Dermis microvascular lymphatic vessel endothelial cell (primary cell): Measurements from ENCODE around the gene ZNF536. TPM values are rescaled to one million over a fixed set of nuclear protein-coding genes. Genes with fewer than 3 reads are reported as not detected.

ENCODE experiments used
- DNase-seq, 2 donors: peaks; one replicate each; pipeline versions ENCODE4 v3.0.0 to v3.0.0-alpha.2; 2010; ENCODE audit warnings: low read depth in 2 of 2
- total RNA-seq: library from RNA; depleted of rRNA; stranded (reverse); fragments of >200 nt; gene quantifications from 2 replicates; pipeline ENCODE4 v1.2.1, GENCODE V29; 2014

The ZNF536 gene
- total RNA-seq, 1 donor from 2014 or later: not detected

DNA sequence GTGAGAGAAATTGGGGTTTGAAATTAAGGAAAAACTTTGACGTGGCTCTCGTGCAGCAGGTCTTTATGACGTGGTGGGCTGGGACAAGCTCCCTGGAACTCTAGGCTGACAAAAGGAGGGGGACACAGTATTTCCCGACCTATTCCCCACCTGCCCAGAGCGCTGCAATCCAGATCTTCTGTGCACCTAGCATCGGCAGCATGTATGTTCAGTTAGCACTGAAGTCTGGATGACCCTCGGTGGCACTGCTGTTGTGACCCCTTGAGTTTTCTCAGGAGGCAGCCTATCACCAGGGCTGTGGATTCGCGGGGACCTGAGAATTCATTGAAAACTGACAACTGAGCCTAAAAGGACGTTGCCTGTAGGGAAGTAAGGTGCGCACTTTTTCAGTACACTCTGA, 9.1 kb upstream of the ZNF536 start:
- no peak for DNase-seq

DNA sequence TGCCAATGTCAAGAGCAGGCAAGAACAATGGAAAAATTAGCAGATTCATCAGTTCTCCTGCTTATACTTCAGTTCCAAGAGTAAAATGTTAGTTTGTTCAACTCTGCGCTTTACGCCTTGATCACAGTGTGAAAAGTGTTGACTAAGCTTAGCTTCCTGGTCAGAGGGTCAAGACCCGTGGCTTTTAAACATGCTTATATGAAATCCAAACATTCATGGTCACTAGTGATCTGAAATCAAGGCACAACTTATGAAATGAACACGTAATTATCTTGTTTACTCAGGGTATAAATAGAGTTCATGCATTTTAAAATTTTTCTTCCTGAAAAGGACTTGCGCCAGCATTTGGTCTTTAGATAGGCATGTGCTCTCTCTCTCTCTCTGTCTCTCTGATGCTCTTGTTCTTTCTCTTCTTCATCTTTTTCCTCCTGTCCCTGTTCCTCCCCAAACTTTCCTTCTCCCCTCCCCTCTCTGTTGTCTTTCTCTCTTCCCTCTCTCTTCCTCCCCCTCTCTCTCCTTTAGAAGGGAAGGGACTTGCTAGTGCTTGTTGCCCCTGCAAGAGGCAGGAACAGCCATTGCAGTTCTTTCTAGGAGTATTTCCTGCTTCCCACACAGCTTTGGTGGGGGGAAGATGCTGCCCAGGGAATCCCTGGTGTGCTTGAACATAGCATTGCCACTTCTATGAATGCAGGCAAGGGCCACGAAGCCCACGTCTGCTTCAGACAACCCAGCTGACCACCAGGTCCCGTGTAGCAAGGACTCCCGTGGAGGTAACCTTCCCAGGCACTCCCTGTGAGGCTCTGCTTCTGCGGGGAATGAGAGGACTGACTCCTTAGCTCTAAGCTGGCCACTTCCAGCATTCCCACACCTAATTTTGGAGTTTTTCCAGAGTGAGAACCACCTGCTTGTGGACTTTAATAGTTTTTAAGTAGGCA, 7.1 kb upstream of the ZNF536 start:
- no peak for DNase-seq

DNA sequence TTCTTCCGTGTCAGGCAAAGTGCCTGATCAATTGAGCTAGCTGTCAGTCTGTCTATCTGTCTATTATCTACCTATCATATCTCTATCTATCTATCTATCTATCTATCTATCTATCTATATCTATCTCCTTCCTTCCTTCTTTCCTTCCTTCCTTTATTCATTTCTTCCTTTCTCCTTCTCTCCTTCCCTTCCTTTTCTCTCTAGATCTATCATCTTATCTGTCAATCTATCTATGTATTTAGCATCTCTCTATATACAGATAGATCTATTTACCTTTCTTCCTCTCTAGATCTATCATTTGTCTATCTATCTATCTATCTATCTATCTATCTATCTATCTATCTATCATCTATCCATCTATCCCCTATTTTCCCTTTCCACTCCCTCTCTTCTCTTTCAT, 5.9 kb upstream of the ZNF536 start:
- no peak for DNase-seq

DNA sequence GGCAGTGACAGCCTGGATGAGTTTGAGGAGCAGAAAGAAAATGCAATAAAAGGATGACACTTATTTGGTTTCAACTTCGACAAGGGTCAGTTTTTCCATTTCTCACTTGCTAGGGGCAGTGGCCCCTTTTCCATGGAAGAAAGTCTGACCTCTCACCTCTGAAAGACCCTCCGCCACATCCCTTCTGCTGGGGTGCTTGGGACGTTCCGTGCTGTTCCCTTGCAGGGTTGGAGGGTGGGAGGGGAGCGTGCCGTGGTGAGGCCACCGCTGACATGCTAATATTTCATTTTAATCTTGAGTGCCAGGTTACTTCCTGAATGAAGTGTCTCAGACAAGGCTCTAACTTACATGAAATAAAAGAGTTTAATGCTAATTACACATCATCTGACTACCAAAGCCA, 5.2 kb upstream of the ZNF536 start:
- DNase-seq: no peak

DNA sequence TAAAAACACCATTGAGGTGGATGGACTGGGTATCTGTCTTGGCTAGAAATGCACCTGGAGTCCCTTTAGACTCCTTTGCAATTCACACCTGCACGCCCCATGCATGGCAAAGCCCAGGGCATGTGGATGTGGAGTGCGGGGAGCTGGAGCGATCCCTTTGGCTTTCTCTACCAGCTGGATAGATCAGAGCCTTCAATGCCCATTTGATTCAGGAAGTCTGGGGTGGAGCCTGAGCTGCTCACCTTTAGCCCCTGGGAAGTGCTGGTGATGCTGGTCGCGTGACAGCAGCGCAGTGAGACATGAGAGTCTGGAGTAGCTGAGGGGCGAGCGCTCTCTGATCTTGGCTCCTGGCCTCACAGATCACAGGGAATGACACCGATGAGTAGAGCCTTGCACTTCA, 4.8 kb upstream of the ZNF536 start:
- DNase-seq: no peak

DNA sequence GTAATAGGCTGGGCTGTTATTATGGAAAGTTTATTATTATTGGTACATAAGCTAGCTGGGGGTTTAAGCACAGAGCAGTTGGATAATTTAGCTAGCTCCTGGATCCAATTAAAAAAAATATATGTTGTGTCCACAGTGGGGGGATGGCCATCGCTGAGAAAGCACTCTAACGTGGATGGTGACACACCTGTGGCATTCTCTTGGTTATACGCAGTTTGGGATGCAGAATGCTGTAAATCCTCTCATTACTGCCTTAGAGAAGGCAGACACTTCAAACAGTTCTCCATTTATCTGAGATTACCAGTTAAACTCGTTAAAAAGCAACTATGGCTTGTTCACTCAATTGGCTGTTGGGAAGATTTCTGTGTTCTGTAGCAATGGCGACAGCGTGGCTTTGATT, 2.4 kb upstream of the ZNF536 start:
- no peak for DNase-seq

DNA sequence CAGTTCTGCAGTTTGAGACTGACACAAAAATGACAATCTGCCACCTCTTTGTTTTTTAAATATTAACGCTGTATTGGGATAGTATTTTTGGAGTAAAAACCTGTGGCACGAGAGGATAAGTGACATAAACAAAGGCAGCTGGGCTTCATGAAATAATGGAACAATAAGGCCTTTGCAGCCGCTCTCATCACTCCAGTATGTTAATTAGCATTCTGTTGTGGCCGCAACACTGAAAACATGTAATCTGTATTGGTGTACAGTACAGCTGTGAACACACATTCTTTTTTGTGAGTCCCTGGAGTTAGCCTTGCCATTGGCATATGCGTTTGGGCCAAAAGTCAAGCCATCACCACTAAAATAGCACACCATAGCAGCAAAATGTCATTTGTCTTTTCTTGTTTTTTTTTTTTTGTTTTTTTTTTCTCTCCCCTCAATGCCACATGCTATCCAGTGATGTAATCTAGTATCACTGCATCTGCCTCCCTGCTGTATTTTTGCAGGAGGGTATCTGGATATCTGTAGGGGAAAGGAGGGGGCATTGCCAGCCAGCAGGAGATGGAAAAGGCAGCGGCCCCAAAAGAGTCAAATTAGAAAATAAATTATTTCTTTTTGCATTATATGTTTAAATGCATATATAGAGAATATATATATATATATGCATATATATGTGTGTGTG, 885 bp upstream of the ZNF536 start:
- no peak for DNase-seq

DNA sequence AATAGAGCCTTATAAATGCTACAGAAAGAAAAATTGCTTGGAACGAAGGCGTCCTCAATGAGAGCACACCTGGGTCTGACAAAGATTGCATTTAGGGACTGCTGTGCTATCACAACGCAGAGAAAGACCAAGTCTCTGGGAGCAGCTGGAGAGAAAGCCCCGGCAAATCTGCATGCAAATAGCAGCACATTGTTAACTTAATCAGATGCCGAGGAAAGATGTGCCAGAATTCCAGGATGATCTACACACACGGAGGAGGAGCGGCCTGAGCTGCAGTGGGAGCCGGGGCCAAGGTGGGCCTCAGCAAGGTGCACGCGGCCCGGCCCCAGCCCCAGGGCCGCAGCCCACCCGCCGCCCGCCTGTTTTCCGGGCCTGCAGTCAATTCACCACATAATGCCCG, 1.4 kb downstream of the ZNF536 start:
- no peak for DNase-seq

DNA sequence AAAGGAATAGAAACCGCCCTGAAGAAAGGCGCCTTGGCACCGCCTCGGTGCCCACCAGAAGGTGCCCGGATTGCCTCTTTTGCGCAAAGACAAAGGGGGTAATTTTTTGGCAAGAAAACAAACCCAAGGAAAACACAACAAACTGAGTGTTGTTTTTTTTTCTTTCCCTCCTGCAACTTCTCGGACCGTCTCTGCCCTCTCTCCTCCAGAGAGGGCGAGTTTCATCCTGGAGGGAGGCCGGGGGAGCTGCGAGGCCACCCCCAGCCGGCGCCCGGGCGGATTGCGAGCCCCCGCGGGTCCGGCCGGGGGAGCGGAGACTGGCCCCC, 2.3 kb downstream of the ZNF536 start:
- no peak for DNase-seq

DNA sequence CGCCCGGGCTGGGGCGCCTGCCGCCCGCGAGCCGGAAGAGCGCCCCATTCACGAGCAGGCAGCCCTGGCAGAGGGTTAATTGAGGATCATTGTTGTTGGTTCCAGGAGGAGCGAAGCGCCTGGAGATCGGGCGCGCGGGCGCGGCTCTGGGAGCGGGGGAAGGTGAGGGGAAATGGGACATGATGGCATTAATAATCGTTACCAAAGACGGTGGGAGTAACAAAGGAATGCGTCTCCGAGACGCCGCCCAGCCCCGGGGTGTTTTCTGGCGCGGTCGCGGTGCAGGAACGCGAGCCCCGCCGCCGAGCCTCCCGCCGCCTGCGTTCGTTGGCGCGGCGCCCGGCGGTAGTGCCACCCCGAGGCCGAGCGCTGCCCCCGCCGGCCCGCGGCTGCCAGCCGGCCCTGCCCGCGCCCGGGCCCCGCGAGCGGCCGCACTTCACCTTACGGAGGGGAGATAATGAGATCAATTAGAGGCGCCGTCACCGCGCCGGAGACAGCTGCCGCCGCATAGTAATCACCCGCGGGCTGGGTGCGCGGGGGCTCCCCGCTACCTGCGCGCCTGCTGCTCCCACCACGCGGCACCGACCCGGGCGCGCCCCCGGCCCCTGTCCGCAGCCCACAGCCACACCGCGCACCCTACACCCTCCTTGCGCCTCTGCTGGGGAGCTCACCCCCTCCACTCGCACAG, 2.8 kb downstream of the ZNF536 start:
- no peak for DNase-seq

DNA sequence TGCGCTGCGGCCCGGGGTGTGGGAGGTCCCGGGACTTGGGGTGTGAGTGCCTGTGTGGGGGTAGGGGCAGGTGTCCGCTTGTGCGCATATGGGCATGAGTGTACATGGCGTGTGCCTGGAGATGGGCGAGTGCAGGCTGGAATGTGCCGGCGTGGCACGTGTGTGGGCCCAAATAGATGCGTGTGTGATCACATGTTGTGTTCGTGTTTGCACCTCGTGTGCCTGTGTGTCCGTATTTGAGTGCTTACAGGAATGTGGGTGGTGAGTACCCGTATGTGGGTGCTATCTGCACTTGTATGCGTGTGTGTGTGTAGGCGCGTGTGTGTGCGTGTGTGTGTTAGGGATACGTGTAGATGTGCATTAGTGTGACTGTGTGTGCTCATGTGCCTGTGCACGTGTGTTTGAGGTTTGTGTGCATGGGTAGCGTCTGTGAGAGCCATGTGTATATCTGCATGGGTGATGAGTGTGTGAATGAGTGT, 3.4 kb downstream of the ZNF536 start:
- DNase-seq: no peak

DNA sequence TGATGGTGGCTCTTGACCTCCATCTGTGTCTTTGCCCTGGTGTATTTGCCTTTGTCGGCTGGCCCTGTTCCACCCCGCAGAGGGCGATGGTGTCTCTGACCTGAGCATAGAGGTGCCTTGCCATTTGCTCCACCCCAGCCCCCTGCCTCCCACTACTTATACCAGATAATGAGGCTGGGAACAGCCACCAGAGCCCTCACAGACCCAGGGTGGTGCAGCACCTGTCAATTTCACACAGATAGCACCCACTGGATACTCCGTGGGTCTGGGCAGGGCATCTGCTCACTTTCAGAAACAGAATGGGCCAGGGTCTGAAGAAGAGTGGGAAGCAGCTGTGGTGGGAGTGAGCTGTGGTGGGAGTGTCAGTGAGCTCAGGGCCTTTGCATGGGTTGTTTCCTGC, 4.1 kb downstream of the ZNF536 start:
- DNase-seq: no peak

DNA sequence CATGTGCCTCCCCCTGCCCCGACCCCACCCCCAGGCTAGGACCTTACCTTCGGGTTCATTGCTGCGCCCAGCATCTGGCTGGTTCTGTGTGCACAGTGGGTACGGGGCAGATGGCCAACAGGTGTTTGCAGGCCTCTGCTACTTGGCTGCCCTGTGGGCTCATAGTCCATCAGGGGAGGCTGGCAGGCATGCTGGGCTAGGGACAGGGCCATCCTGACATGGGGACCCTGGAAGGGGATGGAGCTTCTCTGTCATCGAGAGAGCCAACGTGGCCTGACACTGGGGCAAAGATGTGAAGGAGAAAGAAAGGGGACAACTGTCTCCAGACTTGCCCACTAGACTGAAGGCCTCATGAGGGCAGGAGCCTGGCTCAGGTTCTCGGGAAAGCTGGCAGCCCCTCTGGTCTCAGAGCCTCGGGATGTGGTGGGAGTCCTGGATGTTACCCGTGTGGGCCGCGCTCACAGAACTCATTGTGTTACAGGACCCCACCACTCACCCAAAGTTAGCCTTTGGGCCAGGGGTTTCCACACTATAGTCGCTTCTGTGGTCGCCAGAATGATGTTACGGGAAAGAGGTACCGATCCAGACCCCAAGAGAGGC, 4.7 kb downstream of the ZNF536 start:
- DNase-seq: no peak

DNA sequence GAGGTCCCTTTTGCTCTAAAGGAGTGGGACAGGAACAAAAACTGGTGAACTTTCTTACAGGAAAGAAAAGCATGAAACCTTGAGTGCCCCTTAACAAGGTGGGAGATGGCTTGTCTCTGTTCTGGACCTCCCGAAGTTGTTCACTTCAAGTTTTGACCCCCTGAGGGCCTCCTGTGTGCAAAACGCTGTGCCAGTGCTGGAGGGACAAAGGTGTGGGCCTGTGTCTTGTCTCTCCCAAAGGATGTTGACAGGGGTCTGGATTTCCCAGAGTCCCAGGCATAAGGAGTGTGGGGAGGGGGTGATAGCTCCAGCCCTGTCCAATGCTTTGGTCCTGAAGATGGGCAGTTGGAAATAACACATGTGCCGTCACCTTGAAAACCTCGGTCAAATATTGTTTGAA, 6.5 kb downstream of the ZNF536 start:
- DNase-seq: no peak

DNA sequence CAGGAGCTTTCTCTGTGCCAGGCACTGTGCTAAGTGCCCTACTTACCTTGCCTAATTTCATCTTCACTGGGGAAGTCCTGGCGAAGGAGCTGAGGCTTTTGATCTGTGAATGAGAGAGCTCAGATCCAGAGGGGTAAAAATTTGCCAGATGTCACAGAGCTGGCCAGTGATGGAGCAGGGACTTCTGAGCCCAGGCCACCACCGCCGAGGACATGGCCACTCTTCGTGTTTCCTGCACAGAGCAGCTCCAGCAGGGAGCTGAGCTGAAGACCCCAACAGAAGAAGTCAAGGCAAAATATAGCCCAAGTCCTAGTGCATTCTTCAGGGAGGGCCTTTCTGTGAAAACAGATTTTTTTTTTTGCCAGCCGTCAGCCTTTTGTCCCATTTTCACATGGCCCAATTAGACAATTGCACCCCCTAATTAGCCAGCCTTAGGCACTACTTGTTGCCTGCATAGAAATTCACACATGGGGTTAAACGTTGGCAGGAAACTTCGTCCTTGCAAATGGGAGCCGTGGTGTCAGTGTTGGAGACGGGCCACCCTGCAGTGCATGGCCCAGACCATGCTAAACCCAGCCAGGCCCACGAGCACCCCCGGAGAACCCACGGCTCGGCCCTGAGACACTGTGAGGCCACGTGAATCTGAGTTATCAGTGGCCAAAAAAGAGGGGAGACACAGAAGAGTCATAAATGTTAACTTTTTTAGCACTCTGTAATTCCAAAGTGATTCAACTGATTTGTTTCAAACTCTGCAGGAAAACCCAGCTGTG, 7.8 kb downstream of the ZNF536 start:
- no peak for DNase-seq

DNA sequence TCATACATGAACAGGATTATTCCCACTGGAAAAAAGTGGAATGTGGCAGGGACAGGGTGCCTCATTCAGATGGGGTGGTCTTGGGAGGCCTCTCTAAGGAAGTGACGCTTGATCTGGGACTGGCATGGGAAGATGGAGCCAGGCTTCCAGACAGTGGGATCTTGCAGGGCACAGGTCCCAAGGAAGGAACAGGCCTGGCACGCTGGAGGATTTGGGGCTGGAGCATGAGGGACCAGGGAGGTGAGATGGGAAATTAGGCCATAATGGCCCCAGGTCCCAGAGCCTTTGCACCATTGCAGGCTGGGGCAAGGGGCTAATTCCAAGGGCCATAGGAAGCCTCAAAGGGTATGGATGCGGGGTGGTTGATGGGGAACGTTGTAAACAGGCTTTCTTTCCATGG, 9.2 kb downstream of the ZNF536 start:
- DNase-seq: no peak

DNA sequence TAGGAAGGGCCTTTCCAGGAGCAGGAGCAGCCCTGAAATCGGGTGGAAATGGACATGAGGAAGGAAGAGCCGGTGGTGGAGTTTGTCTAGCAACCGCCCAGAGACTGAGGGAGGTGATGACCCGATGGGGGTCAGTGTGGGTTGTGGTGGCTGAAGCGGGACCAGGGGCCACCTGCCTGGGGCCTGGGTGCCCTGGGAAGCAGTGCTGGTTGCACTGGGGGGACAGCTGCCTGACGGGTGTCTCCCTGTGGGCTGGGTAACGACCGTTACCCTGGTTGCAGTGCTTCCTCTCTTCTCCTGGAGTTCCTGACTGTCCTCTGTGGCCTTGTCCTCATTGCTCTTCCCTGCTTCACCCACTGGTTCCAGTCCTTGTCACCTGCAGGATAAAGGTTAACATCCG, 13.0 kb downstream of the ZNF536 start:
- no peak for DNase-seq

DNA sequence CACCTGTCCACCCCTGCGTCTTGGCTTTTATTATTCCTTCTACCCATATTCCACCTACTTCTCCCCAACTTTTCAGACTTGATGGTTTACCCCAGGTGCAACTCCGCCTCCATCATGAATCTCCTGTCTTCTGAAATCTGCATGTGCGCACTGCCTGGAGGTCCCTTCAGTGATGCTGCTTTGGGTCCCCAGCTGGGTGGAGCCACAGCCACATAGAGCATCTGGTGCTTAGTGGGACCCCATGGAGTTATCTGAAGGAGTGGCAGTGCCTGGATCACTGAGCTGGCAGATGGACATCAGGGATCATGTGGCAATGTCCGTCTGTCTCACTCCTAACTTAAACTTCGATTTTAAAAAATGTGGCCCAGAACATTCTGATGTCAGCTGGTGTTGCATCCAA, 13.5 kb downstream of the ZNF536 start:
- DNase-seq: no peak

DNA sequence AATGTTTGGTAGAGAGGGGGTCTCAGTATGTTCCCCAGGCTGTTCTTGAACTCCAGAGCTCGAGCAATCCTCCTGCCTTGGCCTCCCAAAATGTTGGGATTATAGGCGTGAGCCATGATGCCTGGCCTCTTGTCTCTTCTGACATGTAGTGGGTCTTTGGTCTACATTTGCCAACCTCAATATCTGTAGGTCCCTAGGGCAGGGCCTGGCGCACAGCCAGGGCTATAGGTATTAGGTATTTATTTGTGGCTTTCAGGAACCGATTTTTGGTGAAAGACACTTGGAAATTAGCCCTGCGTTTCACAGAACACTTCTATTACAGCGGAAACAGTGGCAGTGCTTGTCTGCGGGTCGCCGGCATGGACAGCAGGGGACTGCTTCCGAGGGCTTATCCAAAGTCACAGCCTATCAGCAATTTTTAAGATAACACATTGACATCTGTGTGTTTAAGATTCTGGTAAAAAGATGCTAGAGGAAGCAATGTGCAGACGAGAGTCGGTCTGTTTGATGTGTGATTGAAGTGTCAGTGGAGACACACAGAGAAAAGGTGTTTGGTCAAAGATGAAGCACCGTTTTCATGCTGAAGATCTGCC, 14.5 kb downstream of the ZNF536 start:
- DNase-seq: no peak

DNA sequence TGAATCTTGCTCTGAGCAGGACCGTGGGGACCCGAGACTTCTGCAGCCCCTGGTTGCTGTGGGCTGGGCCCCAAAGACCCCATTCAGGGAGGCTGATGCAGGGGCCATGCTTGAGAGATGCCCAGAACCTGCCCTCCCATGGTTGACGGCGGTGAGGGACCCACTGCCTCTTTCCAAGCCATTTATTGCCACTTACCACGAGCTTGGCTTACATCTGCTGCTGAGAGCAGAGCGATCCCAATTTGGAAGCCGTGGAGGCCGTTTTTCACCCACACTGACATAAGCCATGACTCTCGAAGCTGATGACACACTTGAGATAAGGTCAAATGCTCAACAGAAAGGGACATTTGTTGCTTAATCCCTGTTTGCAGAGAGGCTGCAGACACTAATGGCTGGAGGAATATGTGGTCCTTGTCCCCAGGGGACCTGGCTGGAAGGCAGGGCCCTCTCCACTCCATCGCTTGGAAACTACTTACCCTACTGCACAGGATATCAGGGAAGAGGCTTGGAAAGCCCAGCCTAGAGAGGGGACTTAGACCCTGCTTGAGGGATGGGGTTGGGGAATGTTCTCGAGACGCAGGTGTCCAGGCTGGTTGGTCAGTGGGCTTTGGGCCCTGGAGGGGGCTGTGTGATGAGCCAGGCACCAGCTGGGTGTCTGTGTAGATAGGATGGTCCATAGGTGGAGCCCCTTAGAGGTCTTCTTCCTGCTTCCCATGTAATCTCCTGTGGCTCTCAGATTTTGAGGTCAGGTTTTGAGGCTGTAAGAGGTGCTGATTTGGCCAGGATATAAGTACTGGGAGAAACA, 15.3 kb downstream of the ZNF536 start:
- no peak for DNase-seq
